Activated naive CD4-positive, alpha-beta T cell treated with anti-CD3 and anti-CD28 coated beads, Interleukin-2, amount 50 U/mL, for 72 hours (primary cell): Measurements from ENCODE around the gene GRIN3A. TPM values are rescaled to one million over a fixed set of nuclear protein-coding genes. Genes with fewer than 3 reads are reported as not detected.

Experiments
- ATAC-seq, 2 donors: fragments of 150-1000 bp; cut with Tn5 transposase; 2 replicates each; pipeline ENCODE4 v1.10.0; 2021; ENCODE audit warnings: mild to moderate bottlenecking in 2 of 2, moderate library complexity in 2 of 2
- DNase-seq, 2 donors: peaks; one replicate each; pipeline ENCODE4 v3.0.0; 2021 to 2022; ENCODE audit warnings: low spot score in 2 of 2
- H3K27ac Mint-ChIP-seq, 2 donors: one replicate each; pipeline ENCODE4 v1.8.0; 2022; ENCODE audit warnings: mild to moderate bottlenecking in 2 of 2, mixed read lengths in 2 of 2
- H3K36me3 Mint-ChIP-seq, 2 donors: one replicate each; pipeline ENCODE4 v1.8.0; 2022; ENCODE audit warnings: mixed read lengths in 2 of 2
- H3K9me3 Mint-ChIP-seq, 2 donors: one replicate each; pipeline ENCODE4 v1.8.0; 2022; ENCODE audit warnings: mixed read lengths in 2 of 2
- total RNA-seq, 2 donors: library from RNA; stranded (reverse); gene quantifications; one replicate each; pipeline ENCODE4 v1.2.3, GENCODE V29; 2022

The GRIN3A gene
- total RNA-seq, 2 donors from 2014 or later, result 0.02 TPM; not detected in 1

DNA sequence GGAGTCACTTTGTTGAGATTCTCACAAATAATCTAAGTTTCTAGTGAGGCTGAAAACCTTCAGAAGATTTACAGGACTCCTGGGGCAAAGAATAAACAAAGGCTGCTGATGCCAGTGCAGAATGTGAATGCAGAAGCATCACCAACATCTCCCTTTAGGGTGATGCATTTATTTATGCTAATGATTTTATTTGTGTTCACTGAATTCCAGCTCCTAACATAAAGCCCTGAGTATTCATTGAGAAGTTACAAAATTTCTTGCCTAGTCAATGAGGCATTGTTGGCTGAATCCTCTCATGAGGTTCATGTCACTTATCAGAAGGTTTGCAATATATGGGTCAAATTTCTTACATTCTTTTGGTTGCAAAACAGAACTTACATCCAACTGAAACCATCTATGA is 70.0 kb downstream of the GRIN3A start:
- Mint-ChIP-seq H3K36me3 (no peaks in the 10 kb centered on the region), H3K9me3 (no peaks in the 10 kb centered on the region), H3K27ac (no peak overlapping the region)
- DNase-seq (no peak), ATAC-seq (no peak)

DNA sequence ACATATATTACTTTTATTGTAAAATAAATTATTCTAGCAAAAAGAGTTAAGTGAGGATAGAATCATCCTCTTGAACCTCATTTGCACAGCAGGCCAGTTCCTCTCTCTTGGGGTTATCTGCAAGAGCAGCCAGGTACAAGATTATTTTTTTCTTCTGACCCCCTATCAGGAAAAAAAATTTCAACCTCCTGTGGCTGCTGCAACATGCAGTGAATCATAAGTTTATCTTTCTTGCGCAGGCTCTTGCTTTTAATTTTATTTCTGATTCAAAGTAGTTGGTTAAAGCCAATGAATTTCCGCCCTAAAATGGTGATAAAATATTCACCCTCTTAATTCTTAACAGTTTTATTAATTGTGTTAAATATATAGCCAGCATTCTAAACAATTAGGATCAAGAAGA is 74.0 kb downstream of the GRIN3A start:
- ATAC-seq, result no peak
- H3K9me3 Mint-ChIP-seq, result no peaks in the 10 kb centered on the region
- DNase-seq, result no peak
- no peaks in the 10 kb centered on the region for H3K36me3 Mint-ChIP-seq
- H3K27ac Mint-ChIP-seq, result no peak overlapping the region

DNA sequence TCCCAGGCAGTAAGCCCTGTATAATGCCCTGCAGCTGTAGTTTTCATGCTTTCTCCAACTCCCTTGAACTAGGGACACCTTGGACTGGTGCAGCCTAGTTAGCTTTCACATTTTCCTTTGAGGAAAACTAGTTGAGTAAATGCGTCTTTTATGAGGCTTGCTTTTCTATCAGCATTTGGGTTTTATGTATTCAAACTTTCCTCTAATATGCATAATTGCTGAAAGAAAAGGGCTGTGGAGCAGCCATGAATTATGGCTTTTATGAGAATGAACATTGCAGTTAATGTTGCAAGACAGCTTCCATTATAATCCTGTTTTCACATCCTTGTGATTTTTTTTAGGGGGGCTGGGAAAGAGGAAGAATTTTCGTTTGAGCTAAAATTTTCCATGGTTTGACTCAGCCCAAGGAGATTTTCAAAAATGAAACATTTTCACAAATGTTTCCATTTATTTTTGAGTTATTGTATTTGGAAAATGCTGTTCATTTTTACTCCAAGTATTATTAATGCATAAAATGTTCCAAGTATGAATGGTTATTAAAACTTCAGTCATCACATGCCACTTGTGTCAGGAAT is 85.8 kb downstream of the GRIN3A start:
- no peak for ATAC-seq
- no peak for DNase-seq
- Mint-ChIP-seq H3K9me3 (no peaks in the 10 kb centered on the region), H3K27ac (no peak overlapping the region), H3K36me3 (no peaks in the 10 kb centered on the region)

DNA sequence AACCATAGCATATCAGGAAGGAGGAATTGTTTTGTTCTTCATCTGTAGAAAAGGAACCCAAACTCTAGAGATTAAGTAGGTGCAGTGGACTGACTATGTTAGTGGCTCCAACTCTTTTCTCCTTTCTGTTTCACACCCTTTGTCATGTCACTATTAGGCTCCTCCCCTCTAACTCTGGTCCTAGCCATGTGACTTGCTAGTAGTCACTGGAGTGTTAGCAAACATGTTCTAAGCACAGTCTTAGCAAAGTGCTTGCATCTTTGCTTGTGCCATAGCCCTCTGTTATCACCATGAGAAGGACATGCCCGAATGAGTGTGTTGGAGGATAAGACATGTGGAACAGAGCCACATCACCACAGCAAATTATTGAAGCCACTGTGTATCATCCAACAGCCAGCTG is 88.3 kb downstream of the GRIN3A start:
- DNase-seq, result no peak
- no peak overlapping the region for H3K27ac Mint-ChIP-seq
- peak in 1 of 2 donors; percentile 67 for ATAC-seq
- no peaks in the 10 kb centered on the region for H3K9me3 Mint-ChIP-seq
- H3K36me3 Mint-ChIP-seq, result no peaks in the 10 kb centered on the region

DNA sequence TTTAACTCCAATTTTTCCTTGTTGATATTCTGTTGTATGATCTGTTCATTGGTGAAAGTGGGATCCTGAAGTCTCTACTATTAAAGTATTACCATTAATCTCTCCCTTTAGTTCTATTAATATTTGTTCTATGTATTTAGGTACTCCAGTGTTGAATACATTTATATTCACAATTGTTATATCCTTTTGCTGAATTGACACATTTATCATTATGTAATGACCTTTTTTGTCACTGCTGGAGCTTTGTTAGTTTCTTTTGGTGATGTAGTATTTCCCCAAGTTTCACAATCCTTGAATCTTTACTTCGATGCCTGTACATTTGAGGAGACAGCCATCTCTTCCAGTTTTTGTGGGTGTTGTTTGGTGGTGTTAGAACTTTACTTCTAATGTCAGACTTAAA is 90.0 kb downstream of the GRIN3A start:
- H3K36me3 Mint-ChIP-seq, result no peaks in the 10 kb centered on the region
- no peak for ATAC-seq

DNA sequence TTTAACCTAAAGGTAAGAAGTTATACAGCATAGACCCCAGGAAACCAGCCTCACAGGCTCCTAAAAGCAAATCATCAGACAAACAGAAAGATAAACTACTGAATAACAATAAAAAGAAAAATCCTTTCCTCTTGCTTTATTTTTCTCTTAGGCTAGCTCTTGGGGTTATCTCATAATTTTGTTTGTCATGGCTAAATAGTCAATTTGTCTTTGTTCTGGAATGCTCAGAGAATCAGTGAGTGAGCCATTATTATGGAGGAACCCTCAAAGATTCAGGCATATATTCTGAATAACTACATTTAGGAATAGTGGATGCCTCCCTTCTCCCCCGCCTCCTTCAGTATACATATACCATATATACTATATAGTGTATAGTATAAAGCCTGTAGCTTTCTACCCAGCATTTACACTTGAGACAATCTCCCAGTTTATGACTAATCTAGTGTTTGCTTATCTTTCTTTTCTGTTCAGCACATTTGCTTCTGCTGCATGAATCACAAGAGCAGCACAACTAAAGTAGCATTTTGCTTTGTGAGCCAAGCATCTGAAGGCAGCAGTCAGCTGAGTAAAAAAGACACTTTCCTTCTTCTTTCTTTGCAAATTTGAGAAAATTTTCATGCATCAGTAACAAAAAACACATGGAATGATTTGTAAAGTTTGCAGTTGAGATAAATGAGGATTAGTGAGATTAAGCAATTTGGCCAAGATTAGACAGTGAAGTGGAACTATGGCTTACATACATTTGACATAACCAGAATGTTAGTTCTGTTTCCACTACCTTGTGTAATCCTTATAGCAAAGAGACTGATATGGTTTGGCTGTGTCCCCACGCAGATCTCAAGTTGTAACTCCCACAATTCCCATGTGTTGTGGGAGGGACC is 98.4 kb downstream of the GRIN3A start:
- no peak overlapping the region for H3K27ac Mint-ChIP-seq
- no peak for ATAC-seq
- no peak for DNase-seq
- H3K36me3 Mint-ChIP-seq, result peaks cover 0 to 4% of the 10 kb centered on the region in 2 donors
- no peaks in the 10 kb centered on the region for H3K9me3 Mint-ChIP-seq

More for the DNA sequence above, 90.0 kb downstream of the GRIN3A start:
- no peaks in the 10 kb centered on the region for H3K9me3 Mint-ChIP-seq
- no peak overlapping the region for H3K27ac Mint-ChIP-seq
- no peak for DNase-seq

DNA sequence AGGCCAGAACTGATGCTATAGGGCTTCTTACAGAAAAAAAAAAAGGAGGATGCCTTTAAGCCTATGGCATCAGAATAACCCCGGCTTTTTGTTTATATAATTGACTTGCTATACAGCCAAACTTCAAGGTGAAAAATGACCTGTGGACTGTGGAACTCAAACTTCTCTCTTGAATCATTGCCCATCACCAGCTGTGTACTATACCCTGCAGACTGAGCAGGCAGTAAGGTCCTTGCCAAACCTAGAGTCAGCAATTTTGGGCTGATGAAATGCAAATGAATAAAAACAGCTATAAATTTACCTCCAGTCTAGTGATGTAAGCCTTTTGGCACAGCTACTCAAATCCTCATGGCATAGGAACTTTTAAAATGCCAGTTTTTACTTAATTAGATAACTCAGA is 99.1 kb downstream of the GRIN3A start:
- no peak for DNase-seq

DNA sequence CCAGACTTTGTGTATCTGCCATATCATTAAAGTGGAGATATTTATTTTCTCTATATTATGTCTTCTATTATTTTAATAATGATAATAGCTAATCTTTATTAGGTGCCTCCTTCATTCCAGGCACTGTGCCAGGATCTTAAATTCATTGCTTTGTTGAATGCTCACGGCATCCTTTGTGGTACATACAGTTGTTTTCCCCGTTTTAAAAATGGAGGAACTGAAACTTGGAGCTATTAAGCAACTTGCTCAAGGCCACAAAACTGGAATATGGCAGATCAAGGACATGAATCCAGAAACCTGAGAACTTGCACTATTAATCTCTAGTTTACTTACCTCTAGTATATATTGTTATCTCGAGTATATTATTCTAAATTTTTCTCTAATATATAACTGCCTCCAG is 102.2 kb downstream of the GRIN3A start:
- Mint-ChIP-seq H3K9me3 (no peaks in the 10 kb centered on the region), H3K36me3 (peaks cover 0 to 4% of the 10 kb centered on the region in 2 donors), H3K27ac (no peak overlapping the region)
- ATAC-seq (no peak), DNase-seq (no peak)

More for the DNA sequence above, 99.1 kb downstream of the GRIN3A start:
- H3K36me3 Mint-ChIP-seq, result peaks cover 0 to 4% of the 10 kb centered on the region in 2 donors
- ATAC-seq, result no peak
- no peaks in the 10 kb centered on the region for H3K9me3 Mint-ChIP-seq
- H3K27ac Mint-ChIP-seq, result no peak overlapping the region

DNA sequence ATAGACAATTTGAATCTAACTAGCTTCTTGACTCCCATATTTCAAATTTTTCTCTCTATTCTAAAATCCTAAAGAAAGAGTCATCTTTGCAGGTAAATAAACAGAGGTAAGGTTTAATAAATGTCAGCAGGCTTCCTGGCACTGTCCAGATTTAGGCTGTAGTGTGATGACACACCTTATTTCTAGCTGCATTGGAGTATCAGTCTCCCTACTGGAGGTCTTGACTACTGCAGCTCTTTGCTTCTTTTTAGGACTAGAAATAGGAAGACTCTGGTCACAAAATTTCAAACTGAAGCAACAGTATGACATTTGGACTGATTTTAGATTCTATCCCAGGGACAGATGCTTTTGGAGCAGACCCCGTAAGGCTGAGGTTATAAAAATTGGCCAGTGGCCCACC is 103.0 kb downstream of the GRIN3A start:
- no peaks in the 10 kb centered on the region for H3K36me3 Mint-ChIP-seq
- H3K27ac Mint-ChIP-seq, result no peak overlapping the region
- H3K9me3 Mint-ChIP-seq, result no peaks in the 10 kb centered on the region
- DNase-seq (no peak), ATAC-seq (no peak)

DNA sequence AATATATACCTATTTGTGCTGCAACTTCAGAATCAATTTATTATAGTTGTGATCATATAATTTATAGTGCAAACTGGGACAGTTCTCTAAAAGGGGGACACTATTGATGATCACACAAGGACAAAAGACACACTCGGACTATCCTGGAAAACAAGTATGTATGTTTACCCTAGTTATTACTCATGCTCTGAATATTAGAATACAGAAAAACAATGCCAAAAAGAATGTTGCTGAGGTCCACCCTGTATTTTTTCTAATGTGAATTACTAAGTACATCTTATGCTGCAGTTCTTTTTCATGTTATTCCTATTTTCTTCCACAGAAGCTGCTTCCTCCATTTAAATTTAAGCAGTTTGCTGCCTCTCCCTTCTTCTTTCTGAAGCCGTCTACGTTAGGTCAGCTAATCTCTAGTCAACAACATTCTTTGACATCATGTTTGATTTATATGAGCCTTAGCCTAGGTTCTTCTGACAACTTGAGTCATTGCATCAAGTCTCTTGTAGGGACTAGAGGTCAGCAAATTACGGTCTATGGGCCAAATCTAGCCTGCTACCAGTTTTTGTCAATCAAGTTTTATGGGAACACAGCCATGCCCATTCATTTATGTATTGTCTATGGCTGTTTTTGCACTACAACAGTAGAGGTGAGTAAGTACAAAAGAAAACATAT is 103.6 kb downstream of the GRIN3A start:
- ATAC-seq, result no peak
- Mint-ChIP-seq H3K9me3 (no peaks in the 10 kb centered on the region), H3K27ac (no peak overlapping the region), H3K36me3 (no peaks in the 10 kb centered on the region)
- DNase-seq, result no peak

DNA sequence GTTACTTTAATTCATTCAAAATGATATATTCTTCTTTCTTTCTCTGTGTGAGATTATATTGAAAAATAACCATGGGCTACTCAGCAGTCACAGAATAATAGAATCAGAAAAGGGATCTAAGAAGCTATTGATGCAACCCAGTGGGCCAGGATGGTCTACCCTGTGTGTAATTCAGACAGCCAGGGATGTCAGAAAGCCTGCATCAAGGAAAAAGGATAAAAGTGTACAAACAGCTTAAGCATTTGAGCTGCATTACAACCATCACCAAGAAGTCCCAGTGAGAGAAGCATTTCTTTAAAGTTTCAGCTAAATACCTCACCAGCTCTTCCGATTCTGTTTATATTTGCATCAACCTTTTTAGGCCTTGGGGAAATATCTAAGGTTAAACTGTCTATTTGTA is 105.8 kb downstream of the GRIN3A start:
- Mint-ChIP-seq H3K36me3 (no peaks in the 10 kb centered on the region), H3K9me3 (no peaks in the 10 kb centered on the region), H3K27ac (no peak overlapping the region)
- ATAC-seq (no peak), DNase-seq (no peak)

DNA sequence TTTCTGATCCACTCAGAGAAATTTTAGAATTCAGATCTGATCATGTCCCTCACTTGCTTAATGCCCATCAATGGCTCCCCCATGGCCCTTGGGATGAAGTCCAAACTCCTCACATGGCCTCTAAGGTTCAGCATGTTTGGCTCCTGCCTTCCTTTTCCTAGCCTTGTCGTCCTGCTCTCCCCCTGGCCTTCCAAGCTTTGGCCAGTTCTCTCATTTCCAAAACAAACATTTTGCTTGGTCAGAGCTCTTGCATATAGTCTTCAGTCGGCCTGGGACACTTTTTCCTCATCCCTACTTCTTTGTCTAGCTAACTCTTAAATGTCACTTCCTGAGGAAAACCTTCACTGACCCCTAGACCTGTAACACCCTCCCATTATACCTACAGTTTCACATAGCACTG is 106.6 kb downstream of the GRIN3A start:
- Mint-ChIP-seq H3K36me3 (no peaks in the 10 kb centered on the region), H3K27ac (no peak overlapping the region), H3K9me3 (no peaks in the 10 kb centered on the region)
- no peak for ATAC-seq
- DNase-seq, result no peak

DNA sequence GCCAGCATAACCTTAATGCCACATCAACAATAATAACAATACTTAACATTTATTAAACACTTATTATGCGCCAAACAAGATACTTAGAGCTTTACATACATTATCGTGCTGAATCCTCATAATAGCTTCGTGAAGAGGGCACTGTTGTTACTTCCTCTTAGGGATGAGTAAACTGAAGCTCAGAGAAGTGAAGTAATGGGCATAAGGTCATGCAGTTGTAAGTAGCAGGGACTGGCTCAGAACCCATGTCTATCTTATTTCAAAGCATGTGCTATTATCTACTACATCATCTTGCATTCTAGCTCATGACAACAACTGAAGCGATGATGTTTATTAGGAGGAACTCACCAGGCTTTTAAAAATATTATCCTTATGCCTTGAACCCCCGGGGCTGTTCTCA is 108.8 kb downstream of the GRIN3A start:
- H3K27ac Mint-ChIP-seq, result no peak overlapping the region
- DNase-seq, result no peak
- ATAC-seq, result no peak
- no peaks in the 10 kb centered on the region for H3K36me3 Mint-ChIP-seq
- no peaks in the 10 kb centered on the region for H3K9me3 Mint-ChIP-seq

DNA sequence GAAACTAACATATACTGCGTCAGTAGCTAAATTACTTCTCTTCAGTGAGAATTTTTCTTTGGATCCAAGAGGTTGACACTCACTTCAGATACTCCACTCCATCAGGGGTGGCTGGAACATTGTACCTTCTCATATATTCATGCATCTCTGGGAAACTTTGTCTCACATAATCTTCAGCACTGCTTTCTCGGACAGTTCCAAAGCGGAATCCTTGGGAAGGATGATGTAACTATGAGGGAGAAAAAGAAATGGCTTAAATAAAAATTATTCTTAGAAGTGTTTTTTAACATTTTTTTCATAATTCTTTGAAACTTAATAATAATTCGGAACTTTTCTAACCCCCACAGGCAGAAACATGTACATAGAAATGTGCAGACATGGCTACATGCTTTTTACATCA is 110.3 kb downstream of the GRIN3A start:
- DNase-seq (no peak), ATAC-seq (no peak)
- no peak overlapping the region for H3K27ac Mint-ChIP-seq
- no peaks in the 10 kb centered on the region for H3K36me3 Mint-ChIP-seq
- no peaks in the 10 kb centered on the region for H3K9me3 Mint-ChIP-seq

DNA sequence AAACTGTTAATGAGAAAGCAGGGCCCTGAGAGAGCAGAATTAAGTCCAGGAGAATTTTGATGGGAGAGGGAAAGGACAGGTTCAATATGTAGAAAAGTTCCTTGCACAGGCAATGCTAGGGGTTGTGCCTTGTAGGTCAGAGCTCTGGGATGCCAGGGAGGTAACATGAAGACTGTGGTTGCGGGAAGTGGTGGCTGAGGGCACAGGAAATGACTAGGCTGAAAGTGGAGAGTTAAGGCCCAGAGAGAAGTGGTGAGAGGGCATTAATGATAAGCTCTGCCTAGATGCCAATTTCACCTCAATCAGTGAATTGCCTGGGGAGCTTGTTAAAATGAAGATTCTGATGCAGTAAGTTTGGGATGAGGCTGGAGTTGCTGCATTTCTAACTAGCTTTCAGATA is 112.2 kb downstream of the GRIN3A start:
- peak in 1 of 2 donors; percentile 69 for ATAC-seq
- Mint-ChIP-seq H3K27ac (no peak overlapping the region), H3K9me3 (no peaks in the 10 kb centered on the region), H3K36me3 (no peaks in the 10 kb centered on the region)
- no peak for DNase-seq

DNA sequence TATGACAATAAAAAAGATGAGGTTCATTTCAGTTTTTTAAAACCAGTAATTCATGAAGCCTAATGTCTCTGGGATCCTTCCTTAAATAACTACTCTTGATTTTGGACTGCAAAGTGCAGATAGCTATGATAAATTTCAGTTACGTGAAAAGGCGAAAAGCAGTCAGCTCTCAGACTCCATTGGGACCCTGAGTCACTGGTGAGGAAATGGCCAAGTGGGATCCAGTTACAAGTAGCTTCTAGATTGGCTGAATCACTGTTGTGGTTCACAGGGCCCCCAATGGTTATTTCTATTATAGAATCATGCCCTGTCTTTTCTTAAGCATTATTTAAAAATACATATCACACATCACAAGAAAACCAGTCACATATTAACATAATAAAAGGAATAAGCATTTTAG is 112.6 kb downstream of the GRIN3A start:
- ATAC-seq (no peak), DNase-seq (no peak)
- no peaks in the 10 kb centered on the region for H3K9me3 Mint-ChIP-seq
- no peak overlapping the region for H3K27ac Mint-ChIP-seq
- no peaks in the 10 kb centered on the region for H3K36me3 Mint-ChIP-seq

DNA sequence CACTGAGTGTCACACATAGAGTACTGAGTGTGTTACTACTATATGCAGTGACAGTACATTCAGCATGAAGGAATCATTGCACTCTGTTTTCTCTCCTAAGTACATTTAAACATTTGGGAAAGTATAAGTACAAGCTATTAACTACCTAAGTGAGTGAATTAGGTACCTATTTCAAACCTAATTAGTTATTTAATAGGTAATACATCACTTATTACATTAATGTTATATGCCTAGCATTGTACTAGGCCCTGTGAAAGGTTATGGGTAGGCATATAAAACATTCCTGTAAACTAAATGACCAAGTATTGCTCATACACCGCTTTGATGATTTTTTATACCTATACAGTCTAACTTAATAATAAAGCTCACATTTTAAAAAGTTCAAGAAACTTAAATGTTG is 118.0 kb downstream of the GRIN3A start:
- DNase-seq (no peak), ATAC-seq (no peak)
- H3K27ac Mint-ChIP-seq, result no peak overlapping the region
- no peaks in the 10 kb centered on the region for H3K9me3 Mint-ChIP-seq
- H3K36me3 Mint-ChIP-seq, result no peaks in the 10 kb centered on the region
